H1 (cell line): Measurements from ENCODE around the gene ARL14. TPM values are rescaled to one million over a fixed set of nuclear protein-coding genes. Genes with fewer than 3 reads are reported as not detected.

ENCODE experiments used
- CTCF ChIA-PET: fragments of 300-600 bp; sonication (Branson Sonifier 250); formaldehyde crosslinking; loops from one replicate; lab custom pipeline; 2021; ENCODE audit not compliant: partially characterized antibody; lab: Charles Lee
- POLR2A ChIA-PET: fragments of 300-600 bp; sonication (Branson Sonifier 250); formaldehyde crosslinking; loops from one replicate; lab custom pipeline; 2021; ENCODE audit warnings: inconsistent platforms; ENCODE audit not compliant: partially characterized antibody; lab: Charles Lee
- DNase-seq, 2 experiments: peaks; one replicate each; pipeline versions ENCODE4 v3.0.0 to v3.0.0-alpha.2; 2010 to 2022; ENCODE audit warnings: low spot score in 2 of 2, low read depth in 1 of 2, mixed read lengths in 1 of 2
- FAIRE-seq: peaks from 2 replicates; lab custom pipeline; 2011; peaks lifted over from hg19 to GRCh38; lab: Jason Lieb, UNC
- H2AFZ ChIP-seq: 2 replicates; pipeline ENCODE4 v1.8.1; 2012; ENCODE audit warnings: low read length, inconsistent platforms
- H2AK5ac ChIP-seq: 2 replicates; pipeline ENCODE4 v1.6.1; 2013; ENCODE audit warnings: low read depth, low read length
- H2BK120ac ChIP-seq: replicated peaks from 2 replicates; pipeline ENCODE3; 2013; ENCODE audit warnings: low read depth, low read length, inconsistent platforms
- H2BK12ac ChIP-seq: 2 replicates; pipeline ENCODE4 v1.6.1; 2013; ENCODE audit warnings: low read depth, low read length
- H2BK15ac ChIP-seq: 2 replicates; pipeline ENCODE4 v1.6.1; 2013; ENCODE audit warnings: low read length
- H2BK20ac ChIP-seq: 2 replicates; pipeline ENCODE4 v1.6.1; 2013; ENCODE audit warnings: low read length
- H2BK5ac ChIP-seq: 2 replicates; pipeline ENCODE4 v1.6.1; 2013; ENCODE audit warnings: low read depth, low read length
- H3K14ac ChIP-seq: 2 replicates; pipeline ENCODE4 v1.6.1; 2013; ENCODE audit warnings: inconsistent platforms; ENCODE audit not compliant: insufficient read length
- H3K18ac ChIP-seq: 2 replicates; pipeline ENCODE4 v1.6.1; 2013; ENCODE audit warnings: low read length; ENCODE audit errors: extremely low read depth
- H3K23ac ChIP-seq: 2 replicates; pipeline ENCODE4 v1.6.1; 2013; ENCODE audit warnings: inconsistent platforms; ENCODE audit not compliant: insufficient read length
- H3K23me2 ChIP-seq: 2 replicates; pipeline ENCODE4 v1.6.1; 2013; ENCODE audit warnings: low read depth, low read length
- H3K27ac ChIP-seq: 2 replicates; pipeline ENCODE4 v1.6.1; 2011; ENCODE audit warnings: low read depth, low read length, inconsistent platforms
- H3K27me3 ChIP-seq, 4 experiments: replicated peaks in 1 of 4; 1 replicate in 1 of 4; 2 replicates in 3 of 4; pipeline versions ENCODE4 v1.6.1 to v1.8.1; 2011 to 2013; ENCODE audit warnings: low read length in 3 of 4, mild to moderate bottlenecking in 3 of 4, inconsistent platforms in 2 of 4, mixed read lengths in 2 of 4, moderate library complexity in 1 of 4; ENCODE audit not compliant: control insufficient read depth in 3 of 4, insufficient read depth in 3 of 4; ENCODE audit errors: extremely low read depth in 1 of 4
- H3K36me3 ChIP-seq, 4 experiments: 2 replicates each; pipeline versions ENCODE4 v1.6.1 to v1.8.1; 2011 to 2013; ENCODE audit warnings: mild to moderate bottlenecking in 4 of 4, low read length in 3 of 4, moderate library complexity in 2 of 4, control low read depth in 1 of 4, inconsistent platforms in 1 of 4; ENCODE audit not compliant: insufficient read depth in 4 of 4, control insufficient read depth in 2 of 4
- H3K4ac ChIP-seq: replicated peaks from 2 replicates; pipeline ENCODE3; 2013; ENCODE audit warnings: low read length, low read depth, mixed read lengths, inconsistent platforms; ENCODE audit not compliant: insufficient read length
- H3K4me1 ChIP-seq, 4 experiments: replicated peaks in 1 of 4; 1 replicate in 1 of 4; 2 replicates in 3 of 4; pipeline versions ENCODE4 v1.6.1 to v1.8.1; 2011 to 2013; ENCODE audit warnings: low read length in 3 of 4, inconsistent platforms in 2 of 4, mixed read lengths in 1 of 4; ENCODE audit not compliant: insufficient read depth in 4 of 4, control insufficient read depth in 3 of 4
- H3K4me2 ChIP-seq, 2 experiments: 2 replicates each; pipeline versions ENCODE4 v1.6.1 to v1.8.1; 2011 to 2013; ENCODE audit warnings: low read depth in 2 of 2, low read length in 2 of 2, control low read depth in 1 of 2, inconsistent platforms in 1 of 2, mild to moderate bottlenecking in 1 of 2; ENCODE audit not compliant: insufficient read depth in 1 of 2
- H3K4me3 ChIP-seq, 4 experiments: fragments of 200-600, 300-600 bp in 1 of 4; sonication (generic), shearing (Covaris generic), sonication (Bioruptor Twin) in 1 of 4; 2 replicates each; pipeline versions ENCODE4 v1.5.1 to v1.8.1; 2011 to 2016; ENCODE audit warnings: low read length in 4 of 4, low read depth in 3 of 4, control low read depth in 2 of 4, inconsistent platforms in 2 of 4, mild to moderate bottlenecking in 2 of 4, mixed read lengths in 1 of 4, moderate library complexity in 1 of 4; ENCODE audit not compliant: insufficient read depth in 2 of 4; ENCODE audit errors: extremely low read depth in 1 of 4
- H3K56ac ChIP-seq: replicated peaks from 2 replicates; pipeline ENCODE3; 2013; ENCODE audit warnings: low read depth, mild to moderate bottlenecking, mixed read lengths, low read length, inconsistent platforms; ENCODE audit not compliant: insufficient read length
- H3K79me1 ChIP-seq: 2 replicates; pipeline ENCODE4 v1.6.1; 2013; ENCODE audit warnings: low read depth, low read length, control low read depth
- H3K79me2 ChIP-seq, 2 experiments: 2 replicates each; pipeline versions ENCODE4 v1.6.1 to v1.8.1; 2012 to 2013; ENCODE audit warnings: low read length in 2 of 2, mild to moderate bottlenecking in 2 of 2, inconsistent platforms in 1 of 2; ENCODE audit not compliant: insufficient read depth in 2 of 2, control insufficient read depth in 1 of 2
- H3K9ac ChIP-seq, 4 experiments: replicated peaks in 1 of 4; 1 replicate in 1 of 4; 2 replicates in 3 of 4; pipeline versions ENCODE4 v1.6.1 to v1.8.1; 2011 to 2013; ENCODE audit warnings: low read depth in 3 of 4, low read length in 3 of 4, control low read depth in 2 of 4, mild to moderate bottlenecking in 2 of 4, moderate library complexity in 2 of 4, inconsistent platforms in 1 of 4; ENCODE audit errors: extremely low read depth in 1 of 4
- H3K9me3 ChIP-seq, 2 experiments: 2 replicates each; pipeline versions ENCODE4 v1.6.1 to v1.8.1; 2012 to 2013; ENCODE audit warnings: mild to moderate bottlenecking in 2 of 2, moderate library complexity in 2 of 2, control low read depth in 1 of 2, inconsistent platforms in 1 of 2, low read depth in 1 of 2, low read length in 1 of 2, mixed read lengths in 1 of 2; ENCODE audit not compliant: insufficient read depth in 2 of 2
- H4K20me1 ChIP-seq, 2 experiments: replicated peaks in 1 of 2; 2 replicates each; pipeline versions ENCODE3 to v1.8.1; 2011 to 2013; ENCODE audit warnings: inconsistent platforms in 2 of 2, low read length in 2 of 2, mild to moderate bottlenecking in 1 of 2; ENCODE audit not compliant: insufficient read depth in 2 of 2, control insufficient read depth in 1 of 2
- H4K5ac ChIP-seq: 2 replicates; pipeline ENCODE4 v1.6.1; 2013; ENCODE audit warnings: low read length, low read depth, mixed read lengths, inconsistent platforms; ENCODE audit not compliant: insufficient read length
- H4K8ac ChIP-seq: 2 replicates; pipeline ENCODE4 v1.8.0; 2013; ENCODE audit warnings: mild to moderate bottlenecking, moderate library complexity, low read length, inconsistent platforms; ENCODE audit not compliant: insufficient read depth; ENCODE audit errors: extremely low read depth
- H4K91ac ChIP-seq: replicated peaks from 2 replicates; pipeline ENCODE3; 2013; ENCODE audit warnings: low read length, mixed read lengths, inconsistent platforms; ENCODE audit not compliant: insufficient read length
- CBX5 ChIP-seq: fragments of 300-800, 300-1000 bp; sonication (generic); IDR thresholded peaks from 2 replicates; pipeline ENCODE4 v1.7.1; 2016; ENCODE audit warnings: antibody characterized with exemption, low read length, low read depth
- RAD21 ChIP-seq, 2 experiments: IDR thresholded peaks in 1 of 2; conservative IDR thresholded peaks in 1 of 2; 2 replicates each; pipeline ENCODE4 v1.6.1; 2011; ENCODE audit warnings: low read depth in 2 of 2, low read length in 2 of 2, improper control_type of control experiment in 1 of 2, inconsistent platforms in 1 of 2, mild to moderate bottlenecking in 1 of 2, moderate library complexity in 1 of 2
- SRF ChIP-seq: IDR thresholded peaks from 2 replicates; pipeline ENCODE4 v1.6.1; 2011; ENCODE audit warnings: mild to moderate bottlenecking, low read depth, low read length, moderate library complexity
- WGBS, 2 experiments: shearing (Covaris generic) in 1 of 2; methylation state at CpG; one replicate each; pipeline versions ENCODE4 v1.1.6 to v1.1.7; 2013 to 2015; ENCODE audit warnings: low lambda C conversion rate in 2 of 2, mixed read lengths in 2 of 2, inconsistent platforms in 1 of 2, low coverage in 1 of 2, missing lambda C conversion rate in 1 of 2; ENCODE audit not compliant: insufficient replicate concordance in 2 of 2, insufficient coverage in 1 of 2, insufficient read length in 1 of 2; ENCODE audit errors: extremely low coverage in 1 of 2, missing lambda C conversion rate in 1 of 2; 5-methylcytosine and 5-hydroxymethylcytosine counted together
- polyA plus RNA-seq, 7 experiments: library from polyadenylated mRNA; depleted of rRNA in 3 of 7; stranded (reverse) in 5 of 7; unstranded in 2 of 7; fragments of >200 nt in 5 of 7; fragments of 200-250 nt in 2 of 7; gene quantifications; 1 replicate in 5 of 7; 2 replicates in 1 of 7; 4 replicates in 1 of 7; pipeline versions ENCODE4 v1.2.1 to v1.2.3, GENCODE V29; 2011 to 2013; ENCODE audit warnings: missing spikeins in 2 of 7, mixed read lengths in 2 of 7
- total RNA-seq: library from RNA; stranded (reverse); fragmentation: NEBNext Ultra II Directional; extraction: Animal tissue kit (Norgen Biotek cat#: 25700); gene quantifications from 2 replicates; pipeline ENCODE4 v1.2.1, GENCODE V29; 2021
- TF ChIP-seq, protein P1 (sequence below), 3 experiments: IDR thresholded peaks; 1 replicate in 2 of 3; 2 replicates in 1 of 3; pipeline versions ENCODE4 v1.5.1 to v1.6.1; 2011; ENCODE audit warnings: low read length in 3 of 3, mild to moderate bottlenecking in 3 of 3, inconsistent platforms in 2 of 3, low read depth in 1 of 3, moderate library complexity in 1 of 3; ENCODE audit not compliant: insufficient read depth in 1 of 3; ENCODE audit errors: control extremely low read depth in 1 of 3
- TF ChIP-seq, protein P2 (sequence below): IDR thresholded peaks from 2 replicates; pipeline ENCODE4 v1.6.1; 2012; ENCODE audit warnings: inconsistent platforms

The ARL14 gene
- total and polyA plus RNA-seq, 2 of the 8 experiments (the other 6 are each of a cell fraction or from before 2014, with no cell fraction given): not detected

DNA sequence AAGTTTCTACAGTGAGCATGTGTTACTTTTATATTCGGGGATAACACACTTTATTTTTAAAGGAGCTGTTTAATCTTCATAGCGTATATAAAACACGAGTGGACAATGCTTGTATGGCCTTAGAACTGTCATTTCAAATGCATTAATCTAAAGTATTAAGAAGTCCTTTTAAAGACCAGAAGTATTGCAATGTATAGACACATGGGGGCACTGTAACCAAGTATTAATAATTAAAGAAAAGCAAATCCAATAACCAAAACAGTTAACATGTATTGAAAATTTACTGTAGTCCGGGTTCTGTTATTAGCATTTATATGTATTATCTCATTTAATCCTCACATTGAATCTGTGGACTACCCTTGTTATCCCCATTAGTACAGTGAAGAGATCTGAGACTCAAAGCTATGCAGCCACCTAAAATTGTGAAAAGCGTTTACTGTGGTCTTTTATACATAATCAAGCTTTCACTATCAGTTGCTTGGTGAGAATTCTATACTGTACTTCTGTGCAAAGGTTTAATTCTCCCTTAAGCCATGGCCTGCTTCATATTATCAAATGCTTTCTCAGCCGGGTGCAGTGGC, 10.1 kb downstream of the ARL14 start:
- TF ChIP-seq CBX5 (no peak), SRF (no peak), RAD21 (IDR thresholded peaks at IDR 0.05 in 1 of 2, conservative IDR thresholded peaks at IDR 0.05 in 1 of 2; ENCODE audit: low read depth in 2 of 2, low read length in 2 of 2) (peak in 1 of 2 experiments; percentile 13; a peak in 1 of 4 replicates)
- TF ChIP-seq, protein P1, sequence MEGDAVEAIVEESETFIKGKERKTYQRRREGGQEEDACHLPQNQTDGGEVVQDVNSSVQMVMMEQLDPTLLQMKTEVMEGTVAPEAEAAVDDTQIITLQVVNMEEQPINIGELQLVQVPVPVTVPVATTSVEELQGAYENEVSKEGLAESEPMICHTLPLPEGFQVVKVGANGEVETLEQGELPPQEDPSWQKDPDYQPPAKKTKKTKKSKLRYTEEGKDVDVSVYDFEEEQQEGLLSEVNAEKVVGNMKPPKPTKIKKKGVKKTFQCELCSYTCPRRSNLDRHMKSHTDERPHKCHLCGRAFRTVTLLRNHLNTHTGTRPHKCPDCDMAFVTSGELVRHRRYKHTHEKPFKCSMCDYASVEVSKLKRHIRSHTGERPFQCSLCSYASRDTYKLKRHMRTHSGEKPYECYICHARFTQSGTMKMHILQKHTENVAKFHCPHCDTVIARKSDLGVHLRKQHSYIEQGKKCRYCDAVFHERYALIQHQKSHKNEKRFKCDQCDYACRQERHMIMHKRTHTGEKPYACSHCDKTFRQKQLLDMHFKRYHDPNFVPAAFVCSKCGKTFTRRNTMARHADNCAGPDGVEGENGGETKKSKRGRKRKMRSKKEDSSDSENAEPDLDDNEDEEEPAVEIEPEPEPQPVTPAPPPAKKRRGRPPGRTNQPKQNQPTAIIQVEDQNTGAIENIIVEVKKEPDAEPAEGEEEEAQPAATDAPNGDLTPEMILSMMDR (IDR thresholded peaks at IDR 0.05; ENCODE audit: control extremely low read depth in 1 of 3, insufficient read depth in 1 of 3, low read depth in 1 of 3, low read length in 3 of 3): peak in 1 of 3 experiments; percentile 5; a peak in 1 of 4 replicates
- TF ChIP-seq, protein P2, sequence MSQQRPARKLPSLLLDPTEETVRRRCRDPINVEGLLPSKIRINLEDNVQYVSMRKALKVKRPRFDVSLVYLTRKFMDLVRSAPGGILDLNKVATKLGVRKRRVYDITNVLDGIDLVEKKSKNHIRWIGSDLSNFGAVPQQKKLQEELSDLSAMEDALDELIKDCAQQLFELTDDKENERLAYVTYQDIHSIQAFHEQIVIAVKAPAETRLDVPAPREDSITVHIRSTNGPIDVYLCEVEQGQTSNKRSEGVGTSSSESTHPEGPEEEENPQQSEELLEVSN: no peak
- TF ChIP-seq, all 59 proteins: peak for 2
- H3K27me3 ChIP-seq: no peaks in the 10 kb centered on the region

More for the DNA sequence above, 10.1 kb downstream of the ARL14 start:
- Histone ChIP-seq H2AK5ac (no peak overlapping the region), H2BK15ac (no peak overlapping the region), H3K4me1 (peaks cover 0 to 3% (median 0%) of the 10 kb centered on the region in 4 experiments; a peak in 1 of 7 replicates), H3K4ac (no peak overlapping the region), H4K8ac (no peak overlapping the region), H3K27ac (no peak overlapping the region), H4K91ac (no peak overlapping the region), H3K14ac (no peak overlapping the region), H3K36me3 (no peaks in the 10 kb centered on the region), H3K4me3 (no peak overlapping the region), H3K4me2 (no peak overlapping the region), H2BK120ac (no peak overlapping the region), H3K18ac (no peak overlapping the region), H2BK20ac (no peak overlapping the region), H3K79me2 (no peaks in the 10 kb centered on the region), H2AFZ (no peak overlapping the region), H4K5ac (no peak overlapping the region), H2BK12ac (no peak overlapping the region), H3K79me1 (no peaks in the 10 kb centered on the region), H3K23me2 (no peaks in the 10 kb centered on the region), H3K9ac (no peak overlapping the region), H4K20me1 (no peaks in the 10 kb centered on the region), H3K9me3 (no peaks in the 10 kb centered on the region), H3K56ac (no peak overlapping the region), H2BK5ac (no peak overlapping the region), H3K23ac (no peak overlapping the region)
- ChIA-PET CTCF (interaction anchor here (0.6 to 3.3 kb wide), 38 partner anchors 9 to 736 kb away, joined by 3 to 20 read pairs (median 4); partner anchors contain the start of genes ARL14 and SPTSSB), POLR2A (interaction anchor here (1.1 kb wide), 1 partner anchor 9 kb away, joined by 3 read pairs; no protein-coding TSS in a partner anchor)
- no peak for DNase-seq
- FAIRE-seq: no peak
- 77% methylated on average over 6 of the region's 6 CpGs; no CpG with 5 or more reads in 1 of the 2 experiments for WGBS, 2 experiments
